ENCODE data around the gene SGMS1. TPM values are rescaled to one million over a fixed set of nuclear protein-coding genes. Genes with fewer than 3 reads are reported as not detected.
A peak's percentile ranks its signal among the peaks of the same experiment; 100 is the strongest.

SGMS1 gene
- total RNA-seq, 1 donor from 2014 or later, result 25.6 TPM

GRCh38 chr10:50362547-50363125, 261.1 kb downstream of the SGMS1 start:
- Histone ChIP-seq H2AFZ (ENCODE audit: low read depth, low read length) (no peak overlapping the region), H4K20me1 (ENCODE audit: insufficient read depth, low read length) (peaks cover 16% of the 10 kb centered on the region), H3K79me2 (ENCODE audit: insufficient read depth, low read length) (peaks cover 4% of the 10 kb centered on the region), H3K4me2 (ENCODE audit: low read length) (no peak overlapping the region), H3K4me1 (ENCODE audit: insufficient read depth, low read length) (no peaks in the 10 kb centered on the region), H3K36me3 (ENCODE audit: insufficient read depth, low read length) (no peaks in the 10 kb centered on the region), H3K9me3 (ENCODE audit: insufficient read depth, low read depth, low read length) (no peaks in the 10 kb centered on the region), H3K27me3 (ENCODE audit: insufficient read depth, low read length) (no peaks in the 10 kb centered on the region), H3K9ac (ENCODE audit: low read length) (no peak overlapping the region), H3K27ac (ENCODE audit: low read depth, low read length) (no peak overlapping the region), H3K4me3 (ENCODE audit: insufficient read depth, low read depth, low read length) (no peak overlapping the region)
- no peak for FAIRE-seq
- no peaks in the 10 kb centered on the region for H3K9me3 Mint-ChIP-seq (ENCODE audit: unreplicated experiment)
- H3K27ac Mint-ChIP-seq (ENCODE audit: unreplicated experiment), result no peak overlapping the region
- DNase-seq (ENCODE audit: low read depth), result no peak
- peaks cover 18% of the 10 kb centered on the region for H3K4me1 Mint-ChIP-seq (ENCODE audit: low read depth, unreplicated experiment)
- no peaks in the 10 kb centered on the region for H3K27me3 Mint-ChIP-seq (ENCODE audit: low read depth, unreplicated experiment)
- H3K4me3 Mint-ChIP-seq (ENCODE audit: unreplicated experiment), result no peak overlapping the region
- no peak for TF ChIP-seq EZH2 (IDR thresholded peaks at IDR 0.05; ENCODE audit: insufficient read depth, low read length)
- TF ChIP-seq CTCF (IDR thresholded peaks at IDR 0.05; ENCODE audit: insufficient read depth, low read depth, low read length), result no peak
- H3K36me3 Mint-ChIP-seq (ENCODE audit: low read depth, unreplicated experiment), result no peaks in the 10 kb centered on the region

- no peak overlapping the region for H3K27ac ChIP-seq (ENCODE audit: low read depth, low read length)
- TF ChIP-seq CTCF (IDR thresholded peaks at IDR 0.05; ENCODE audit: insufficient read depth, low read depth, low read length) (no peak), EZH2 (IDR thresholded peaks at IDR 0.05; ENCODE audit: insufficient read depth, low read length) (no peak)
- Mint-ChIP-seq H3K4me1 (ENCODE audit: low read depth, unreplicated experiment) (peaks cover 18% of the 10 kb centered on the region), H3K9me3 (ENCODE audit: unreplicated experiment) (no peaks in the 10 kb centered on the region), H3K27ac (ENCODE audit: unreplicated experiment) (no peak overlapping the region), H3K27me3 (ENCODE audit: low read depth, unreplicated experiment) (no peaks in the 10 kb centered on the region), H3K4me3 (ENCODE audit: unreplicated experiment) (no peak overlapping the region), H3K36me3 (ENCODE audit: low read depth, unreplicated experiment) (no peaks in the 10 kb centered on the region)
- no peak overlapping the region for H3K4me2 ChIP-seq (ENCODE audit: low read length)
- no peaks in the 10 kb centered on the region for H3K36me3 ChIP-seq (ENCODE audit: insufficient read depth, low read length)
- no peak overlapping the region for H2AFZ ChIP-seq (ENCODE audit: low read depth, low read length)
- peaks cover 6% of the 10 kb centered on the region for H3K79me2 ChIP-seq (ENCODE audit: insufficient read depth, low read length)
- no peak overlapping the region for H3K4me3 ChIP-seq (ENCODE audit: insufficient read depth, low read depth, low read length)
- H3K9ac ChIP-seq (ENCODE audit: low read length), result no peak overlapping the region
- no peak for DNase-seq (ENCODE audit: low read depth)
- H3K9me3 ChIP-seq (ENCODE audit: insufficient read depth, low read depth, low read length), result no peaks in the 10 kb centered on the region
- peaks cover 13% of the 10 kb centered on the region for H4K20me1 ChIP-seq (ENCODE audit: insufficient read depth, low read length)
- H3K4me1 ChIP-seq (ENCODE audit: insufficient read depth, low read length), result no peaks in the 10 kb centered on the region
- no peaks in the 10 kb centered on the region for H3K27me3 ChIP-seq (ENCODE audit: insufficient read depth, low read length)
- FAIRE-seq, result no peak
Observed at GRCh38 chr10:50361946-50362345, 261.8 kb downstream of the SGMS1 start.

DNA sequence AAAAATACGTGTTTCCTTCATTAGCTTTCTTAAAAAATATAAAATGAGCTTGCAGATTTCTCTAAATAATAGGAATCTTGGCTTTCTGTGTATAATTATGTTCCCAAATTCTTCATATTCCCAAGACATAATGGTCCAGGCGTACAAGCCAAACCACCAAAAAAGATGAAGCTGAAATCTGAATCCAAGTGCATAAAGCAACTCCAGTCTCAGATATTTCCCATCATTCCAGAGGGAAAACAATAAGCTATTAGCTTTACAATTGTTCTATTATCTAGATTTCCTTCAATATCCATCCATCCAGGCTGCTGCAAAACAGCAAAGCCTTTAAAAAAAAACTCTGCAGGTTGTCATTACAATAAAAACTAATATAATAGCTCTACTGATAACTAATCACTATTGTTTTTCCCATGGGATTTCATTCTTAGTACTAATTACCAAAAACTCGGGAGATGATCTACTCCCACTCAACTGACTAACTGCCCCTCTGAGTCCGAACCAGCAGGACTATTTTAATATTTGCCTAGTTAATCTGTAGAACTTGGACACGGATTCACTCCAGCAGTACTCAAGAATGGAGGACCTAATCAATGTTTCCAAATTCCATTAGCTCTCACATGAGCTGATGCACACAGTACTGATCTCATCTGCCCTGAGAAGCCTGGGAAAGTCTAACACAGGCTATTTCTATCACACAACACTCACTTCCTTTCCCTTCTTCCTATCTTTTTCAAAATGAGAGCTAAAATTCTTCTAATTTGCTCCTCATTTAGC, 263.5 kb downstream of the SGMS1 start:
- no peaks in the 10 kb centered on the region for H3K9me3 Mint-ChIP-seq (ENCODE audit: unreplicated experiment)
- H3K36me3 ChIP-seq (ENCODE audit: insufficient read depth, low read length), result no peaks in the 10 kb centered on the region
- H3K27ac ChIP-seq (ENCODE audit: low read depth, low read length), result no peak overlapping the region
- TF ChIP-seq CTCF (IDR thresholded peaks at IDR 0.05; ENCODE audit: insufficient read depth, low read depth, low read length), result no peak
- no peak for TF ChIP-seq EZH2 (IDR thresholded peaks at IDR 0.05; ENCODE audit: insufficient read depth, low read length)
- peaks cover 18% of the 10 kb centered on the region for H3K4me1 Mint-ChIP-seq (ENCODE audit: low read depth, unreplicated experiment)
- H3K36me3 Mint-ChIP-seq (ENCODE audit: low read depth, unreplicated experiment), result no peaks in the 10 kb centered on the region
- no peak overlapping the region for H3K4me3 Mint-ChIP-seq (ENCODE audit: unreplicated experiment)
- DNase-seq (ENCODE audit: low read depth) (peak; percentile 41), FAIRE-seq (no peak)
- peaks cover 6% of the 10 kb centered on the region for H3K79me2 ChIP-seq (ENCODE audit: insufficient read depth, low read length)
- H3K27ac Mint-ChIP-seq (ENCODE audit: unreplicated experiment), result peak overlapping the region; percentile 56
- no peak overlapping the region for H3K4me3 ChIP-seq (ENCODE audit: insufficient read depth, low read depth, low read length)
- no peak overlapping the region for H3K9ac ChIP-seq (ENCODE audit: low read length)
- no peaks in the 10 kb centered on the region for H3K27me3 Mint-ChIP-seq (ENCODE audit: low read depth, unreplicated experiment)
- H4K20me1 ChIP-seq (ENCODE audit: insufficient read depth, low read length), result peaks cover 13% of the 10 kb centered on the region
- no peak overlapping the region for H3K4me2 ChIP-seq (ENCODE audit: low read length)
- H3K9me3 ChIP-seq (ENCODE audit: insufficient read depth, low read depth, low read length), result no peaks in the 10 kb centered on the region
- H3K27me3 ChIP-seq (ENCODE audit: insufficient read depth, low read length), result no peaks in the 10 kb centered on the region
- no peaks in the 10 kb centered on the region for H3K4me1 ChIP-seq (ENCODE audit: insufficient read depth, low read length)
- H2AFZ ChIP-seq (ENCODE audit: low read depth, low read length), result no peak overlapping the region
